Fibroblast of villous mesenchyme (primary cell): ENCODE measurements around the gene PCBD2. TPM values are rescaled to one million over a fixed set of nuclear protein-coding genes. Genes with fewer than 3 reads are reported as not detected.

ENCODE experiments used
- DNase-seq: peaks from one replicate; pipeline ENCODE4 v3.0.0-alpha.2; 2010; ENCODE audit warnings: low read depth
- H3K4me3 ChIP-seq: 2 replicates; pipeline ENCODE4 v1.5.1; 2011; ENCODE audit warnings: low read depth, mild to moderate bottlenecking, low read length
- CTCF ChIP-seq: IDR thresholded peaks from 2 replicates; pipeline ENCODE4 v1.5.1; 2012; ENCODE audit warnings: low read depth, mild to moderate bottlenecking, low read length; ENCODE audit not compliant: insufficient read depth
- total RNA-seq: library from RNA; depleted of rRNA; stranded (reverse); fragments of >200 nt; gene quantifications from 2 replicates; pipeline ENCODE4 v1.2.3, GENCODE V29; 2012

PCBD2 gene
- total RNA-seq, 1 donor = 4.7 TPM

DNA sequence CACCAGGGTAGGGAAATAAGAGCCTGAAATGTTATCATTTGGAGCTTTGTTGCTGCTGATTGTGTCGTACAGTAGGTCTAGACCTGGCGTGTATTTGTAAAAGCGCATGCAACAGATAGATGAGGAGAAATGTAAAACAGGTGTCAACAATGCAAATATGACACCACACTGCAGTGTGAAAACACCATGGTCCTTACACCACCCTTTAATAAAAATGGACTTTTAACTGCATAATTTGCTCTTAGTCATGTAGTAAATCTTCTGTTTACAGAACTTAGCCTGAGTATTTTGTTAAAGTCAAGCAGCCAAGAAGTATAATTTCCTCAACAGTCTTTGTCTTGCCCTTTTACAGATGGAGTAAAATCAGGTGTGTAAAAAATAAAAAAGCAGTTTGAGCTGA lies 13.9 kb downstream of the PCBD2 start:
- TF ChIP-seq CTCF = no peak
- no peak for DNase-seq
- no peak overlapping the region for H3K4me3 ChIP-seq

DNA sequence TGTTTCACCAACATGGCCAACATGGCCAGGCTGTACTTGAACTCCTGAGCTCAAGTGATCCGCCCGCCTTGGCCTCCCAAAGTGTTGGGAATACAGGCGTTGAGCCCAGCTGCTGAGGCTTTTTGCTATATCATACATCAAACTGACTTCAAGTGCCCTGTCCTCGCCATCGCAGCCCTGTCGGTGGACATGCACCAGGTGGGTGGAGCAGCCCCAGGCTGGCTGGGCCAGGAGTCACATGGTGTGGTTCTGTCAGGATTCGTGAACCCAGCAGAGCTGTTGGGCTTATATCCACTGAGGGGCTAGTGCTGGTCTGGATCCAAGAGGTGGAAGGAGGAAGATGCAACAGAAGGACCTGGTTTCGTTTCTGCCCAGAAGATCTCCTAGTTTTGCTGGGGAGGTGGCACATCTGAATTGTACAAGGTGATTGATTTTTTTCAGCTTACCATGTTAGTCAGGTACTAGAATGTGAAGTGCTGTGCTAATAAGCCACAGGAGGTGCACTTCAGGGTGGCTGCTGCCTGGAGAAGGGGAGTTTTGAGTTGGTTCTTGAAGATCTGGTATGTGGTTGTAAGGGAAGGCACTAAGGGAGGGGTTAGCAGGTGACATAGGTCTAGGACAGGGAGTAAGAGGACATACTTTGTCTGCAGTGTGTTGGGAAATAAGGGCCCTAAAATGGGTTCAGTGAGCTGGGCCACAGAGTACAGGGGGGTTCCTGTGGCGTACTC lies 16.1 kb downstream of the PCBD2 start:
- DNase-seq = no peak
- no peak for TF ChIP-seq CTCF
- no peak overlapping the region for H3K4me3 ChIP-seq

DNA sequence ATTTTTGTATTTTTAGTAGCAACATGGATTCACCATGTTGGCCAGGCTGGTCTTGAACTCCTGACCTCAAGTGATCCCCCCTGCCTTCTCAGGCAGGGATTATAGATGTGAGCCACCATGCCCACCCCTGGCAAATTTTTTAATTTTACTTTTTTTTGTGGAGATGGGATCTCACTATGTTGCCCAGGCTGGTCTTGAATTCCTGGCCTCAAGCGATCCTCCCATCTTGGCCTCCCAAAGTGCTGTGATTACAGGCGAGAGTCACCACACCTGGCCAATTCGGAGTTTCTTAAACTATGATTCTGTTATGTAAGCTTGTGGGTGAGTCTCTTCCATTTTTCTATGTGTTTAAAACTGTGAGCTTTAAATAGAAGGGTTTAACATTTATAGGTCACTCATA lies 27.6 kb downstream of the PCBD2 start:
- no peak for DNase-seq
- H3K4me3 ChIP-seq = no peak overlapping the region
- no peak for TF ChIP-seq CTCF

- H3K4me3 ChIP-seq = no peak overlapping the region
- TF ChIP-seq CTCF = no peak
- no peak for DNase-seq
Observed at GRCh38 chr5:134934202-134934601, 29.3 kb downstream of the PCBD2 start.

GRCh38 chr5:134935711-134936602 lies 31.0 kb downstream of the PCBD2 start:
- TF ChIP-seq CTCF = no peak
- H3K4me3 ChIP-seq = no peak overlapping the region
- DNase-seq = no peak

DNA sequence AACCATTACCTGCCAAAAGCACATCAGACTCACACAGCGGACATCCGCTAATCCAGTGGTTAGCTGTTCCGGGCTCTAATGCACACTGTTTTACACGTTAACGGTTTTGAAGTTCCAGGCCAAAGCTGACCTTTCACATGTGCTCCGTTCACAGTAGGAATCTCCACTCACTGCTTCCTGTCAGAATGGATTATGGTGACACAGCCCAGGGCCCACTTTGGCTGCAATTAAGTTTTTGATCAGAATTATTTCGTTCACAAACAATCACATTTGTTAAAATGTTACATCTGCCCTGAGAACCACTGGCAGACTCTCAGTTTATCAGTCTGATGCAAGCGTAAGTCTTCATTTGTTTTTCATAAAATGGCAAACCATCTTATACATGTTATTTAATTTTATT lies 32.6 kb downstream of the PCBD2 start:
- no peak for TF ChIP-seq CTCF
- peak; percentile 22 for DNase-seq
- no peak overlapping the region for H3K4me3 ChIP-seq

DNA sequence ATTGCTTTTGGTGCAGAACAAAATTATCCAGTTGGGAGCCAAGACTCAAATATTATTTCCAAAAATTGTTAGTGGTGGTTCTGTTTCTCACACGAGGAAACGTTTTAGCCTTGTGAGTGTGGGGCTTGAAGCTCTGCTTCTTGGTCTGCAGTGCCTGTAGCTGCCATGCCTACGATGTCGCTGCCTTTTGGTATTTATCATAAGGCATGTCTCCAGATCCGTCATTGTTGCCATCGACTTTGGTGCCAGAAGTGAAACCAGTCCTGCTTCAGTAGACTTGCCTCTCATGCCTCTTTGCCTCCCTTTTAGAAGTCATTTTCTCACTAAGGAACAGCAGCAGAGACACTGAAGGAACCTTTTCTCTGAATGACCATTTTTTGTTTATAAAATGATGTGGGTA lies 33.1 kb downstream of the PCBD2 start:
- no peak for DNase-seq
- TF ChIP-seq CTCF = no peak

More for the DNA sequence above, 33.1 kb downstream of the PCBD2 start:
- no peak overlapping the region for H3K4me3 ChIP-seq
